HuH-7.5 (cell line): ENCODE results near the gene SOX10.
"Not testable (repeated sequence)": the region's sequence is repeated elsewhere in the genome, so short reads cannot be mapped to it uniquely, and the experiment has no call there.

Experiments
- DNase-seq: peaks from one replicate; pipeline ENCODE4 v3.0.0; 2011; ENCODE audit warnings: low spot score

The SOX10 gene

DNA sequence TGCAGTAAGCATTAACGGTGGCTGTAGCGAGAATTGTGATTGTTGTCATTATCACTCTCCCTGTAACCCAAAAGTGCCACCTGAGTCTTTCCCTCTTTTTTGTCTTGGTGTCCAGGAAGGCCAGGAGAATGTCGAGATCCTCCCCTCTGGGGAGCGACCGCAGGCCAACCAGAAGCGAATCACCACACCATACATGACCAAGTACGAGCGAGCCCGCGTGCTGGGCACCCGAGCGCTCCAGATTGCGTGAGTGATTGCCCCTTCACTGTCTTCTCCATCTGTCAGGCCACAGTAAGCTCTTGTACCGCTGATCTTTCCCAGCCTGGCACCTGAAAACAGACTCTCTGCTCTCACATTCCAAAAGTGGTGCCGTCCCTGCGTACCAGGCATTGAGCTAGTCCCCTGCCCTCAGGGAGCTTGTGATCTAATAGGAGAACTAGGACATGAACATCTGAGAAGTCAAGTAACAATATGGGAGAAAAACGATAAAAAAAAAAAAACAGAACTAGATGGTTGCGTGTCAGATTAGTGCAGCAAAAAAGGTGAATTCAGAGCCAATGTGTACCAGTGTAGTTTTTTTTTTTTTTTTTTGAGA, 25.0 kb downstream of the SOX10 start:
- DNase-seq, result no peak

DNA sequence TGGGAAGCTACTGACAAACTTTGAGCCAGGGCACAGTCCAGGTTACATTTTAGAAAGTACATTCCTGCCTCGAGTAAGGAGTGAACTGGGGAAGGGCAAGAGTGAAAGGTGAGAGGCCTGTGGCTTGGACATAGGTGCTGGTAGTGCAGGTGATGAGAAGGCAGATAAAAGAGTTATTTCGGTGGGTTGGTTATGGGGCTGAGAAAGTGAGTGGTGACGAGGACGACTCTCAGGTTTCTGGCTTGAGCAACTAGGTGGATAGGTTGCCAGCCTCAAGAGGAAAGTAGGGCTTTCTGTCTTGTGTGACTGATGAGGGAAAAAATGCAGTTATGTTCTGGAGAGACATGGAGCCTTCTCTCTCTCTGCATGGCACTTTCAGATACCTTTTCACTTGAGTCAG, 27.1 kb downstream of the SOX10 start:
- no peak for DNase-seq

DNA sequence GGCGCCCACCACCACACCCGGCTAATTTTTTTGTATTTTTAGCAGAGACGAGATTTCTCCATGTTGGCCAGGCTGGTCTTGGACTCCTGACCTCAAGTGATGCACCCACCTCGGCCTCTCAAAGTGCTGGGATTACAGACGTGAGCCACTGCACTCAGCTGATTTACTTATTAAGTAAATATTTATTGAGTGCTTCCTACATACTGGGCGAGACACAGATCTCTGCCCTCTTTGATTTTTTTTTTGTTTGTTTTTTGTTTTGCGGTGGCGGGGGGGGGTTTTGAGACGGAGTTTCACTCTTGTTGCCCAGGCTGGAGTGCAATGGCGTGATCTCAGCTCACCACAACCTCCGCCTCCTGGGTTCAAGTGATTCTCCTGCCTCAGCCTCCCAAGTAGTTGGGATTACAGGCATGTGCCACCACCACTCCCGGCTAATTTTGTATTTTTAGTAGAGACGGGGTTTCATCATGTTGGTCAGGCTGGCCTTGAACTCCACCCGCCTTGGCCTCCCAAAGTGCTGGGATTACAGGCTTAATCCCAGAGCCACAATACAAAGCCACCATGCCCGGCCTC, 28.4 kb downstream of the SOX10 start:
- not testable (repeated sequence) for DNase-seq

DNA sequence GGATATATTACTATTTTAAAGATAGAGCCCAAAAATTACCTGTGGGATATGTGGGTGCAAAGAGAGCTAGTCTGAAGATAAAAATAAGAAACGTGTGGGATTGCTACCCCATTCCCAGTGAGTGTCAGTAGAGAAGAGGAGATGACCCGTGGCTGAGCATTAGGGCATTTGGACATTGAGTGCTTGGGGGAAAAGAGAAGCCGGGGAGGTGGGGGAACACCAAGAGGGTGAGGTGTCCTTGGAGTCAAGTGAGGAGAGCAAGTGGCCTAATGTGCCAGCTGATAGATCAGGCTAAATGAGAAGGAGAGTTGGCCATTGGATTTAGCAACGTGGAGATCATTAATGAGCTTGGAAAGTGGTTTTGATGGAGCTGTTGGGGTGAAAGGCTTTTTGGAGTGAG, 29.7 kb downstream of the SOX10 start:
- DNase-seq, result no peak

GRCh38 chr22:37953437-37954179, 30.7 kb downstream of the SOX10 start, which contains the start of the genes C22orf23 and POLR2F:
Gene C22orf23, minus strand, starts transcription at chr22:37953601. Its CDS starts 452 bp downstream, at chr22:37953149.
Gene POLR2F, plus strand, starts transcription at chr22:37953699. Its CDS starts 89 bp downstream, at chr22:37953788.
- peak; percentile 96 for DNase-seq

DNA sequence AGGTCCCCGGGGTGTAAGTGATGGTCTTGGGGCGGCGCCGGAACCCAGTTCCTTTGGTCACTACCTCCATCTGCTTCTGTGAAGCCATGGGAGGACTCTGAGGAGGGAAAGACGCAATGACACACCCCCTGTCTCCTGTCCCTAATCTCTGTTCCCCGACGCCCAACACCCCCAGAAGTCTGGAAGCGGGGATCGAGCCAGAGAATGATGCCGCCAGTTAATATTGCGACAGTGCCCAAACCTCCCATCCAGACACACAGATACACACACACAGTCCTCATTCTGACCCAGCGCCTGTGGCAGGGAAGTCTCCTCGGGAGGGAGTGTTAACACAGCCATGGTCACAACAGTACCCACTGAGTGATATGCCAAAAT, 31.3 kb downstream of the SOX10 start:
- DNase-seq, result no peak

DNA sequence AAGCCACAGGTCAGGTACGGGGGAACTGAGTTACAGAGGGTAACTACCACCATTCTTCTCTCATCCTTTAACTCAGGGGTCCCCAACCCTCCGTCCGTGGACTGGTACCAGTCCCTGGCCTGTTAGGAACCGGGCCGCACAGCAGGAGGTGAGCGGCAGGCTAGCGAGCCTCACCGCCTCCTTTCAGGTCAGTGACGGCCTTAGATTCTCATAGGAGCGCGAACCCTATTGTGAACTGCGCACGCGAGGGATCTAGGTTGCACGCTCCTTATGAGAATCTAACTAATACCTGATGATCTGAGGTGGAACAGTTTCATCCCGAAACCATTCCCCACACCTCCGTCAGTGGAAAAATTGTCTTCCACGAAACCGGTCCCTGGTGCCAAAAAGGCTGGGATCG, 31.7 kb downstream of the SOX10 start:
- DNase-seq, result not testable (repeated sequence)

DNA sequence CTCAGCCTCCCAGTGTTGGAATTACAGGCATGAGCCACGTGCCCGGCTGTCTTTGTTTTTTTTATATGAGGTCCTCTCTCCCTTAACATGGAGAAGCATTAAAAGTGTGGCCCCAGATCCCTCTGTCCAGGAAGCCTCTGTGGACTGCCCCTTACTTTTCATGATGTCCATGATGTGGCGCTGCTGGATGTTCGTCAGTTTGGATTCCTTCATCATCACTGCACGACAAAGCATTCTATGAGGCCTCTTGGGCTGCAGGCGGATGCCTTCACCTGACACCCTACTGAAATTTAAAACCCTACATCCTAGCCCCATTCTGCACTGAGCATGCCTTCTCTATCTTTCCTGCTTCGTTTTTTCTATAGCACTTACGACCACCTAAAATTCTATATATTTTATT, 33.0 kb downstream of the SOX10 start:
- no peak for DNase-seq

GRCh38 chr22:37947142-37947795, 37.1 kb downstream of the SOX10 start:
- not testable (repeated sequence) for DNase-seq

DNA sequence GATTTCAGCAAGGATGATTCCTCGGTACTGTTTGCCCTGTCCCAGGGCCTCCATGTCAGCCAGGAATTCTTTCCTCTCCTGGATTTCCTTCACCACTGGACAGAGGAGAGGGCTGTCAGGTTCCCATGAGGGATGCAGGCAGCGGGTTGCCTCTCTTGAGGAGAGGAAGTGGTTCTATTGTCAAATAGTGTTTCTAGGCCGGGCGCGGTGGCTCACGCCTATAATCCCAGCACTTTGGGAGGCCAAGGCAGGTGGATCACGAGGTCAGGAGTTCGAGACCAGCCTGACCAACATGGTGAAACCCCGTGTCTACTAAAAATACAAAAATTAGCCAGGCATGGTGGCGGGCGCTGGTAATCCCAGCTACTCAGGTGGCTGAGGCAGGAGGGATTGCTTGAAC, 39.9 kb downstream of the SOX10 start:
- not testable (repeated sequence) for DNase-seq

GRCh38 chr22:37943825-37944198, 40.5 kb downstream of the SOX10 start:
- DNase-seq, result no peak

DNA sequence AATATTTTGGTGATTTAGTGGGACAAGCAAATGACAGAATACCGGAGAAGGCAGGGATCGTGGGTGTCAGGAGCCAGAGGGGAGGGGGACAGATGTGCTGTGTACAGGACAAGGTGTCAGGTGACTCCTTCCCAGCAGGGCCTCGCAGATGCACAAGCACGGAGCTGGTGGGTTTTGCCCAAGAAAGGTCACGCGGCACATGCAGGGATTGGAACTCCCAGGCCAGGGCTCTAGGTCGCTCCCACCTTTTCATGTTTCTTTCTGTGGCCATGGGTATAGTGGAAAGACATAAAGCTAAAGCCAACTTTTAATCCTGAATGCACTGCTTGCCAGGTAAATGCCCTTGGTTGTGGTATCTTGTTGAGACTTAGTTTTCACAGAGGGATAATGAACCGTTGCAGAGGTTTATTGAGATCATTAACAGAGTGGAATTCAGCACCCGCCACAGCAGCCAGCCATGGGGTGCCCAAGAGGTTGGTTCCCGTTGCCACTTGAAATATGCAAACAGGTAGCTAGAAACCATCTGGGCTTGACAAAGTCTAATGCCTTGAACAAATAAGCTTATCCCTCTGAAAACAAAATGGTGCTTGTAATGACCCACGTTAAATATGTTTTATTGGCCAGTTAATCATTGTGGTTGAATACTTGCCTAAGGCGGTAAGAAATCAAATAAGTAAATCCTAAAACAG, 41.1 kb downstream of the SOX10 start:
- no peak for DNase-seq

- no peak for DNase-seq
These were observed 42.2 kb downstream of the SOX10 start for GRCh38 chr22:37942133-37942532.

- DNase-seq, result no peak
These were observed 43.5 kb downstream of the SOX10 start for GRCh38 chr22:37940698-37941376.

- DNase-seq, result peak; percentile 94
These were observed 50.5 kb downstream of the SOX10 start for GRCh38 chr22:37933711-37934376.

DNA sequence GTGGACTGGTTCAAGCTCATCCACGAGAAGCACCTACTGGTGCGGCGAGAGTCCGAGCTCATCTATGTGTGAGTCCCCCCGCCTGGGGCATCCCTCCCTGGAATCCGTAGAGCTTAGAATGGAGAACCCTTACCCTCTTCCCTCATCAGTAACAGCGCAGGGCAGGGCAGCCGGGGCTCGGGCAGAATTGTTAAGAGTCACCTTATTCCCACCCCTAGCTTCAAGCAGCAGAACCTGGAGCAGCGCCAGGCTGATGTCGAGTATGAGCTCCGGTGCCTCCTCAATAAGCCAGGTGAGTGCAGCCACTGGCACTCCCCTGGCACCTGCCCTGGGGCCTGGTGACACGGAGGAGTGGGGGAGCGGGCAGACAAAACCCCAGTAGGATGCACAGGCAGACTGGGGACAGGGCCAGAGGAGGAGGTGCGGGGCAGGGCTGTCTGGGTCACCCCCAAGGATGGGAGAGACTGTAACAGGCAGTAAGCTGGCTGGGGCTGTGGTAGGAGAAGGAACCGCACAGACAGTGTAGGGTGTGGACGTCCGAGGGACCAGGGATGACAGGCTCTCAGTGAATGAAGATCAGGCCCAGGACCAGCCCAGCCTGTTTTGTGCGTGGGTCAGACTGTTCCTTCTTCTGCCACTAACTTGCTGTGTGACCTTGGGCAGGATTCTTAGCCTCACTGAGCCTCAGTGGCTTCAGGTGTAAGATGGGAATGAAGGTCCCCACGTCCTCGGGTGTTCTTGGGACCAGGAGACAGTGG, 51.4 kb downstream of the SOX10 start:
- DNase-seq, result no peak

GRCh38 chr22:37932401-37932800, 52.0 kb downstream of the SOX10 start:
- DNase-seq, result no peak

- no peak for DNase-seq
These were observed 52.4 kb downstream of the SOX10 start for GRCh38 chr22:37931893-37932389.

DNA sequence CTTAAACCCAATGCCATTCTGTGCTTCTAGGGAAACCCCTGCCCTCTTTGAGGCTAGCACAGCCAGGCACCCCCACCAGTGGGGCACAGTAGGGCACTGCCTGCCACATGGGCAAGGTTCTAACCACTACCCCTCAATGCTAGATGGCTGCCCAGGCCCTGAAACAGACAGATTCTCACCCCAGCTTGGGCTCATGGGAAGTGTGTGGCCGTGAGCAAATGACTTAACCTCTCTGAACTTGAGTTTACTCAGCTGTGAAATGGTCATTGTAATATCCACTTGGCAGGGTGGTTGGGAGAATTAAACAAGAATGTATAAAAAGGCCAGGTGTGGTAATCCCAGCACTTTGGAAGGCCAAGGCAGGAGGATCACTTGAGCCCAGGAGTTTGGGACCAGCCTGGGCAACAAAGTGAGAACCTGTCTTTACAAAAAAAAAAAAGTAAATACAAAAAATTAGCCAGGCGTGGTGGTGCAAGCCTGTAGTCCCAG, 53.4 kb downstream of the SOX10 start:
- no peak for DNase-seq
